Transverse colon (tissue), 4 donors: ENCODE measurements around the gene CPLX1. TPM values are rescaled to one million over a fixed set of nuclear protein-coding genes. Genes with fewer than 3 reads are reported as not detected.
"Not testable (repeated sequence)": the region's sequence is repeated elsewhere in the genome, so short reads cannot be mapped to it uniquely, and the experiment has no call there.

ENCODE experiments used
- DNase-seq: peaks from one replicate; pipeline ENCODE4 v3.0.0-alpha.2; 2019
- H3K27ac ChIP-seq, 4 donors: fragments of 200-600 bp; sonication (generic); 2 replicates each; pipeline ENCODE4 v1.5.1; 2016 to 2018; ENCODE audit warnings: inconsistent platforms in 4 of 4
- H3K27me3 ChIP-seq: fragments of 200-600 bp; sonication (generic); 2 replicates; pipeline ENCODE4 v1.5.1; 2017; ENCODE audit warnings: inconsistent platforms
- H3K36me3 ChIP-seq, 4 donors: fragments of 200-600 bp; sonication (generic); 2 replicates each; pipeline ENCODE4 v1.5.1; 2017 to 2019; ENCODE audit warnings: inconsistent platforms in 4 of 4
- H3K4me1 ChIP-seq, 4 donors: fragments of 200-600 bp; sonication (generic); 2 replicates each; pipeline ENCODE4 v1.5.1; 2017 to 2020; ENCODE audit warnings: inconsistent platforms in 4 of 4
- H3K4me3 ChIP-seq, 4 donors: fragments of 200-600 bp; sonication (generic); 1 replicate in 1 of 4; 2 replicates in 3 of 4; pipeline versions ENCODE4 v1.5.1 to v1.6.1; 2017 to 2019; ENCODE audit warnings: inconsistent platforms in 4 of 4
- H3K9me3 ChIP-seq, 2 donors: fragments of 200-600 bp; sonication (generic); 2 replicates each; pipeline ENCODE4 v1.5.1; 2017 to 2019; ENCODE audit warnings: inconsistent platforms in 2 of 2
- CTCF ChIP-seq, 5 experiments: fragments of 200-600 bp in 3 of 5; fragments of 450-650 bp in 2 of 5; sonication (generic) in 3 of 5; IDR thresholded peaks; 1 replicate in 2 of 5; 2 replicates in 3 of 5; pipeline ENCODE4 v1.5.1; 2016 to 2017; ENCODE audit warnings: antibody characterized with exemption in 5 of 5, inconsistent platforms in 3 of 5, mild to moderate bottlenecking in 2 of 5, moderate library complexity in 1 of 5
- EP300 ChIP-seq: sonication (generic); formaldehyde crosslinking; IDR thresholded peaks from one replicate; pipeline ENCODE4 v1.6.1; 2017; ENCODE audit warnings: antibody characterized with exemption, low read depth
- POLR2A ChIP-seq: fragments of 450-650 bp; IDR thresholded peaks from one replicate; pipeline ENCODE4 v1.6.1; 2016; ENCODE audit warnings: antibody characterized with exemption, mild to moderate bottlenecking, moderate library complexity
- POLR2AphosphoS5 ChIP-seq, 3 donors: sonication (generic); formaldehyde crosslinking; IDR thresholded peaks; one replicate each; pipeline ENCODE4 v1.6.1; 2016; ENCODE audit warnings: antibody characterized with exemption in 3 of 3
- WGBS, 2 donors: methylation state at CpG; one replicate each; pipeline ENCODE4 v1.1.5; 2018; ENCODE audit warnings: low coverage in 1 of 2; 5-methylcytosine and 5-hydroxymethylcytosine counted together
- in situ Hi-C, 4 donors: fragments of 200-750 bp; cut with MboI; loops; one replicate each; pipeline versions ENCODE4 v1.15.0 to v1.15.1; 2017; ENCODE audit warnings: low sequenced_read_pairs in 3 of 4, low pct_ligation_motif_present in 1 of 4, low pct_unique_long_range_greater_than_20kb in 1 of 4
- intact Hi-C: fragments of 100-400 bp; cut with DNase I; formaldehyde crosslinking; loops from one replicate; pipeline ENCODE4 v1.15.1; 2023; ENCODE audit warnings: low total_unique reads
- total RNA-seq, 4 donors: library from RNA; depleted of rRNA; stranded (reverse); fragments of >200 nt; gene quantifications; one replicate each; pipeline ENCODE4 v1.1.0, GENCODE V29; 2016

CPLX1 gene
- total RNA-seq, 4 donors from 2014 or later: 0.32 to 3.7 (median 0.41) TPM; not detected in 1

GRCh38 chr4:777520-778262 lies 48.2 kb downstream of the CPLX1 start:
- Histone ChIP-seq H3K9me3 (no peaks in the 10 kb centered on the region), H3K36me3 (peaks cover 0 to 18% (median 4%) of the 10 kb centered on the region in 4 donors), H3K4me1 (peaks cover 18 to 46% (median 19%) of the 10 kb centered on the region in 4 donors), H3K27me3 (no peaks in the 10 kb centered on the region), H3K27ac (no peak overlapping the region), H3K4me3 (no peak overlapping the region)
- no peak for TF ChIP-seq CTCF (IDR thresholded peaks at IDR 0.05)
- TF ChIP-seq EP300: no peak
- TF ChIP-seq POLR2A: no peak
- no peak for TF ChIP-seq POLR2AphosphoS5 (IDR thresholded peaks at IDR 0.05)
- DNase-seq: no peak
- in situ Hi-C loops: no loop called here
- 87 to 88% methylated on average over 5 to 6 of the region's 6 CpGs for WGBS, 2 donors
- intact Hi-C loops: no loop called here

GRCh38 chr4:776743-777441 lies 49.0 kb downstream of the CPLX1 start:
- 94 to 97% methylated on average over 5 to 9 of the region's 9 CpGs for WGBS, 2 donors
- in situ Hi-C loops: no loop called here
- H3K9me3 ChIP-seq: no peaks in the 10 kb centered on the region
- no peaks in the 10 kb centered on the region for H3K27me3 ChIP-seq
- TF ChIP-seq EP300 (no peak), POLR2AphosphoS5 (IDR thresholded peaks at IDR 0.05) (no peak), POLR2A (no peak), CTCF (IDR thresholded peaks at IDR 0.05) (no peak)
- DNase-seq: no peak
- peaks cover 15 to 40% (median 20%) of the 10 kb centered on the region in 4 donors for H3K4me1 ChIP-seq
- H3K36me3 ChIP-seq: peaks cover 0 to 18% (median 4%) of the 10 kb centered on the region in 4 donors
- intact Hi-C loops: no loop called here
- no peak overlapping the region for H3K4me3 ChIP-seq
- no peak overlapping the region for H3K27ac ChIP-seq

GRCh38 chr4:775485-775884 lies 50.4 kb downstream of the CPLX1 start:
- H3K4me1 ChIP-seq: peaks cover 11 to 35% (median 21%) of the 10 kb centered on the region in 4 donors
- H3K27me3 ChIP-seq, in situ Hi-C loops, DNase-seq, H3K4me3 ChIP-seq, intact Hi-C loops, H3K27ac ChIP-seq, H3K9me3 ChIP-seq: not testable (repeated sequence)
- WGBS, 2 donors: 94 to 95% methylated on average over 2 of the region's 2 CpGs
- H3K36me3 ChIP-seq: peaks cover 0 to 18% (median 4%) of the 10 kb centered on the region in 4 donors

GRCh38 chr4:774419-775092 lies 51.4 kb downstream of the CPLX1 start:
- H3K27me3 ChIP-seq, in situ Hi-C loops, H3K9me3 ChIP-seq, DNase-seq, H3K27ac ChIP-seq, H3K4me3 ChIP-seq: not testable (repeated sequence)
- H3K36me3 ChIP-seq: peaks cover 0 to 18% (median 4%) of the 10 kb centered on the region in 4 donors
- intact Hi-C loops: loop anchor here (5.0 kb wide), 1 partner anchor 392 kb away; no protein-coding TSS in a partner anchor
- peaks cover 2 to 26% (median 11%) of the 10 kb centered on the region in 4 donors for H3K4me1 ChIP-seq
- WGBS, 2 donors: 88 to 93% methylated on average over 16 to 30 of the region's 30 CpGs

DNA sequence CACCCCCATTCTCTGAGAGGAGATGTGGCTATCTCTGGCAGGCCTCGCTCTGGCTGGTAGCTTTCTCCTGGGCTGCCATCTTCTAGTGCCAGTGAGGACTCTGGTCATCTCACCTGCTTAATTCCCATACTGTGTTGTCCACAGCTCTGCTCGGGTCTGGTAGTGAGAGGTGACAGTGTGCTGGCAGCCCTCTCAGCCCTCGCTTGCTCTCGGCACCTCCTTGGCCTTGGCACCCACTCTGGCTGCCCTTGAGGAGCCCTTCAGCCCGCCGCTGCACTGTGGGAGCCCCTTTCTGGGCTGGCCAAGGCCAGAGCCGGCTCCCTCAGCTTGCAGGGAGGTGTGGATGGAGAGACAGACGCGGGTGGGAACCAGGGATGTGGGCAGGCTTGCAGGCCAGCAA lies 52.7 kb downstream of the CPLX1 start:
- no peak for DNase-seq
- 88% methylated on average over 9 of the region's 9 CpGs; no CpG with 5 or more reads in 1 of the 2 donors for WGBS, 2 donors
- Histone ChIP-seq H3K27me3 (no peaks in the 10 kb centered on the region), H3K4me1 (peaks cover 0 to 16% (median 11%) of the 10 kb centered on the region in 4 donors), H3K9me3 (no peaks in the 10 kb centered on the region), H3K36me3 (peaks cover 0 to 15% (median 4%) of the 10 kb centered on the region in 4 donors), H3K27ac (no peak overlapping the region), H3K4me3 (no peak overlapping the region)
- in situ Hi-C loops: no loop called here
- TF ChIP-seq POLR2A (no peak), EP300 (no peak), CTCF (IDR thresholded peaks at IDR 0.05) (no peak), POLR2AphosphoS5 (IDR thresholded peaks at IDR 0.05) (no peak)
- intact Hi-C loops: loop anchor here (5.0 kb wide), 1 partner anchor 391 kb away; no protein-coding TSS in a partner anchor
